ENCODE data around the gene ENSA.
"Not testable (repeated sequence)": the region's sequence is repeated elsewhere in the genome, so short reads cannot be mapped to it uniquely, and the experiment has no call there.

Gene ENSA

GRCh38 chr1:150629115-150629928 lies at the start of gene ENSA:
ENSA (minus strand) TSS chr1:150629612; CDS start chr1:150629470, 142 bp downstream.
- peak; percentile 90 for DNase-seq (ENCODE audit: low read depth)

- DNase-seq (ENCODE audit: low read depth) = no peak
Measured at GRCh38 chr1:150678988-150679387, 49.6 kb upstream of the ENSA start.

- no peak for DNase-seq (ENCODE audit: low read depth)
Measured at GRCh38 chr1:150674881-150675280, 45.5 kb upstream of the ENSA start.

GRCh38 chr1:150663321-150663720 lies 33.9 kb upstream of the ENSA start:
- DNase-seq (ENCODE audit: low read depth) = no peak

GRCh38 chr1:150662811-150663210 lies 33.4 kb upstream of the ENSA start:
- DNase-seq (ENCODE audit: low read depth) = no peak

GRCh38 chr1:150661156-150661555 lies 31.7 kb upstream of the ENSA start:
- DNase-seq (ENCODE audit: low read depth) = no peak

GRCh38 chr1:150660584-150660983 lies 31.2 kb upstream of the ENSA start:
- no peak for DNase-seq (ENCODE audit: low read depth)

- not testable (repeated sequence) for DNase-seq (ENCODE audit: low read depth)
Measured at GRCh38 chr1:150657064-150657463, 27.7 kb upstream of the ENSA start.

GRCh38 chr1:150654635-150655034 lies 25.2 kb upstream of the ENSA start:
- DNase-seq (ENCODE audit: low read depth) = not testable (repeated sequence)

GRCh38 chr1:150650193-150650592 lies 20.8 kb upstream of the ENSA start:
- DNase-seq (ENCODE audit: low read depth) = no peak

- DNase-seq (ENCODE audit: low read depth) = no peak
Measured at GRCh38 chr1:150649441-150650075, 20.1 kb upstream of the ENSA start.

- DNase-seq (ENCODE audit: low read depth) = no peak
Measured at GRCh38 chr1:150642296-150642695, 12.9 kb upstream of the ENSA start.

GRCh38 chr1:150641126-150641815 lies 11.9 kb upstream of the ENSA start:
- not testable (repeated sequence) for DNase-seq (ENCODE audit: low read depth)

GRCh38 chr1:150638430-150638829 lies 9.0 kb upstream of the ENSA start:
- not testable (repeated sequence) for DNase-seq (ENCODE audit: low read depth)

GRCh38 chr1:150634839-150635622 lies 5.6 kb upstream of the ENSA start:
- not testable (repeated sequence) for DNase-seq (ENCODE audit: low read depth)

- no peak for DNase-seq (ENCODE audit: low read depth)
Measured at GRCh38 chr1:150628766-150629114, 672 bp downstream of the ENSA start.

GRCh38 chr1:150627826-150628410 lies 1.5 kb downstream of the ENSA start:
- no peak for DNase-seq (ENCODE audit: low read depth)

GRCh38 chr1:150626150-150626549 lies 3.3 kb downstream of the ENSA start:
- no peak for DNase-seq (ENCODE audit: low read depth)

- DNase-seq (ENCODE audit: low read depth) = not testable (repeated sequence)
Measured at GRCh38 chr1:150624546-150624945, 4.9 kb downstream of the ENSA start.

- DNase-seq (ENCODE audit: low read depth) = not testable (repeated sequence)
Measured at GRCh38 chr1:150624134-150624533, 5.3 kb downstream of the ENSA start.

GRCh38 chr1:150622303-150622975 lies 7.0 kb downstream of the ENSA start:
- no peak for DNase-seq (ENCODE audit: low read depth)

All from activated T-helper 1 cell treated with Interleukin-2 at 50 U/mL for 16 hours (primary cell).